GM12892 (cell line): ENCODE results near the gene ARHGEF10L.

Experiments
- POLR2A ChIP-seq: IDR thresholded peaks from 2 replicates; pipeline ENCODE4 v1.6.1; 2011; ENCODE audit warnings: low read depth, low read length, control low read depth
- POLR2AphosphoS5 ChIP-seq: IDR thresholded peaks from 2 replicates; pipeline ENCODE4 v1.6.1; 2011; ENCODE audit warnings: low read depth, low read length, control low read depth

DNA sequence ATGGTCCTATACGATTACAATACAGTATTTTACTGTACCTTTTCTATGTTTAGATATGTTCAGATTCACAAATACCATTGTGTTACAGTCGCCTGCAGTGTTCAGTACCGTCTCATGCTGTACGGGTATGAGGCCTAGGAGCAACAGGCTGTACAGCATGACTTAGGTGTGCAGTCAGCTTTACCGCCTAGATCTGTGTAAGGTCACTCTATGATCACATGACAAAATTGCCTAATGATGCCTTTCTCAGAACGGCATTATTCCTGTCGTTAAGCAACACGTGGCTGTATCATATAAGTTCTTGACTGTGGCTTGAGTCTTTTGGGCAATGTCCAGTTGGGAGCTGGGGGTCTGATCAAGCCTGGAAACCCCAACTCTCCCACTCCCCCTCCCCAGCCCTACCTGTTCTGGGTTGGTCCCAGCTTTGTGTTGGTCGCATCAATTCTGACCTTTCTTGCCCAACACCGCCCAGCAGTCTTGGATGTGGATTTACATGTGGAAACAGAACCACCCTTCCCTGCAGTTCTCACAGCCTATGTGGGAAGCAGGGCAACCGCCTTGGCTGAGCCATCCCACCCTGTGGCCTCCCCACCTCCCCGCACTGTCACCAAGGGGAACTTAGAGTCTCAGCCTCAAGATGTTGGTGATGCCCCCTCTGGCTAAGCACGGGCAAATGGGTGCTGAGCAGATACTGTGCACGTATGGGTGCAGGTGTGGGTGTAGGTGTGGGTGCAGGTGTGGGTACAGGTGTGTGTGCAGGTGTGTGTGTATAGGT lies 135.4 kb downstream of the ARHGEF10L start:
- no peak for TF ChIP-seq POLR2A
- TF ChIP-seq POLR2AphosphoS5 = no peak
